Endothelial cell of umbilical vein (primary cell): Measurements from ENCODE around the gene COTL1. TPM values are rescaled to one million over a fixed set of nuclear protein-coding genes. Genes with fewer than 3 reads are reported as not detected.
A peak's percentile ranks its signal among the peaks of the same experiment; 100 is the strongest.

Source experiments
- BruUV-seq: library from RNA; stranded (reverse); fragments of 400-500 nt; replicated peaks from 2 replicates; lab custom pipeline; 2021; lab: Mats Ljungman, UMichigan
- CTCF ChIA-PET: fragments of 300-600, 350-600 bp; sonication (Branson Sonifier 250); formaldehyde crosslinking; loops from one replicate; lab custom pipeline; 2021; ENCODE audit warnings: antibody characterized with exemption, inconsistent platforms; lab: Charles Lee
- POLR2A ChIA-PET: fragments of 300-600, 350-600 bp; sonication (Branson Sonifier 250); formaldehyde crosslinking; loops from one replicate; lab custom pipeline; 2021; ENCODE audit warnings: antibody characterized with exemption, inconsistent platforms; lab: Charles Lee
- DNase-seq: peaks from one replicate; pipeline ENCODE4 v3.0.0-alpha.2; 2011; ENCODE audit warnings: low read depth, low spot score
- FAIRE-seq: peaks from 2 replicates; lab custom pipeline; 2011; peaks lifted over from hg19 to GRCh38; lab: Jason Lieb, UNC
- H2AFZ ChIP-seq: 2 replicates; pipeline ENCODE4 v1.6.0; 2012; ENCODE audit warnings: low read depth, low read length, control low read depth, inconsistent platforms
- H3K27ac ChIP-seq: 2 replicates; pipeline ENCODE4 v1.5.1; 2011; ENCODE audit warnings: low read depth, mild to moderate bottlenecking, control low read depth, low read length, moderate library complexity; ENCODE audit not compliant: insufficient read depth
- H3K27me3 ChIP-seq, 2 experiments: 2 replicates each; pipeline versions ENCODE4 v1.6.0 to v1.6.1; 2011; ENCODE audit warnings: low read length in 2 of 2, mixed read lengths in 1 of 2; ENCODE audit not compliant: control insufficient read depth in 2 of 2, insufficient read depth in 2 of 2
- H3K36me3 ChIP-seq, 2 experiments: 2 replicates in 1 of 2; 3 replicates in 1 of 2; pipeline ENCODE4 v1.5.1; 2011; ENCODE audit warnings: low read length in 2 of 2, mild to moderate bottlenecking in 1 of 2, moderate library complexity in 1 of 2; ENCODE audit not compliant: control insufficient read depth in 2 of 2, insufficient read depth in 2 of 2; ENCODE audit errors: extremely low read depth in 1 of 2
- H3K4me1 ChIP-seq: 3 replicates; pipeline ENCODE4 v1.5.1; 2011; ENCODE audit warnings: mild to moderate bottlenecking, low read length; ENCODE audit not compliant: control insufficient read depth, insufficient read depth; ENCODE audit errors: extremely low read depth
- H3K4me2 ChIP-seq: 2 replicates; pipeline ENCODE4 v1.6.1; 2011; ENCODE audit warnings: low read length, control low read depth, mixed read lengths; ENCODE audit not compliant: insufficient read depth
- H3K4me3 ChIP-seq, 3 experiments: fragments of 200-600 bp in 1 of 3; sonication (generic), shearing (Covaris generic) in 1 of 3; replicated peaks in 1 of 3; 2 replicates each; pipeline ENCODE4 v1.5.1; 2011 to 2016; ENCODE audit warnings: control low read depth in 3 of 3, low read length in 3 of 3, mild to moderate bottlenecking in 2 of 3, inconsistent platforms in 1 of 3, low read depth in 1 of 3, moderate library complexity in 1 of 3; ENCODE audit not compliant: insufficient read depth in 1 of 3
- H3K79me2 ChIP-seq: 2 replicates; pipeline ENCODE4 v1.6.0; 2012; ENCODE audit warnings: low read length, inconsistent platforms; ENCODE audit not compliant: control insufficient read depth, insufficient read depth
- H3K9ac ChIP-seq: replicated peaks from 2 replicates; pipeline ENCODE3; 2011; ENCODE audit warnings: low read length, control low read depth; ENCODE audit not compliant: insufficient read depth; ENCODE audit errors: extremely low read depth
- H3K9me1 ChIP-seq: replicated peaks from 3 replicates; pipeline ENCODE4 v1.6.0; 2011; ENCODE audit warnings: mild to moderate bottlenecking, low read length; ENCODE audit not compliant: control insufficient read depth, insufficient read depth; ENCODE audit errors: extremely low read depth
- H3K9me3 ChIP-seq: replicated peaks from 2 replicates; pipeline ENCODE4 v1.5.1; 2012; ENCODE audit warnings: low read length, inconsistent platforms; ENCODE audit not compliant: control insufficient read depth, insufficient read depth
- H4K20me1 ChIP-seq: replicated peaks from 2 replicates; pipeline ENCODE3; 2011; ENCODE audit warnings: mild to moderate bottlenecking, low read length; ENCODE audit not compliant: control insufficient read depth, insufficient read depth; ENCODE audit errors: extremely low read depth
- FOS ChIP-seq: IDR thresholded peaks from 2 replicates; pipeline ENCODE4 v1.6.1; 2011; ENCODE audit warnings: mild to moderate bottlenecking, low read length, moderate library complexity, borderline replicate concordance; ENCODE audit not compliant: insufficient read depth
- GATA2 ChIP-seq: IDR thresholded peaks from 2 replicates; pipeline ENCODE4 v1.7.0; 2011; ENCODE audit warnings: low read depth, mild to moderate bottlenecking, moderate library complexity, mixed read lengths, low read length; ENCODE audit not compliant: insufficient read length, insufficient read depth
- JUN ChIP-seq: IDR thresholded peaks from 2 replicates; pipeline ENCODE4 v1.6.1; 2011; ENCODE audit warnings: borderline replicate concordance, low read depth; ENCODE audit not compliant: insufficient read length, insufficient read depth
- POLR2AphosphoS5 ChIP-seq: IDR thresholded peaks from 2 replicates; pipeline ENCODE4 v1.6.1; 2012; ENCODE audit warnings: low read depth, mild to moderate bottlenecking, control low read depth, low read length, moderate library complexity; ENCODE audit not compliant: insufficient read depth
- dilution Hi-C: fragments of 300-500 bp; cut with MboI; formaldehyde crosslinking; loops from one replicate; pipeline ENCODE4 v1.15.0; 2019; ENCODE audit warnings: low sequenced_read_pairs; ENCODE audit not compliant: extremely low pct_ligation_motif_present
- intact Hi-C: fragments of 100-400 bp; cut with micrococcal nuclease; formaldehyde crosslinking; loops from one replicate; pipeline ENCODE4 v1.10.0; 2022
- polyA plus RNA-seq, 4 experiments: library from polyadenylated mRNA; depleted of rRNA in 3 of 4; stranded (reverse) in 3 of 4; unstranded in 1 of 4; fragments of >200 nt; gene quantifications; 2 replicates each; pipeline versions ENCODE4 v1.2.1 to v1.2.3, GENCODE V29; 2011 to 2012; ENCODE audit warnings: missing spikeins in 1 of 4
- total RNA-seq: library from RNA; stranded (reverse); gene quantifications from 2 replicates; pipeline ENCODE4 v1.2.3, GENCODE V29; 2021

Gene COTL1
- total and polyA plus RNA-seq, 2 donors (not counting 3 experiments of a cell fraction or from before 2014, with no cell fraction given): 90.0 to 200 TPM

- peak; percentile 99 for FAIRE-seq
- Histone ChIP-seq H3K4me3 (peak overlapping the region in 1 of 3 experiments; percentile 30), H2AFZ (peak overlapping the region; percentile 47), H3K27me3 (no peaks in the 10 kb centered on the region), H4K20me1 (no peaks in the 10 kb centered on the region), H3K9me3 (no peaks in the 10 kb centered on the region), H3K9ac (no peak overlapping the region), H3K27ac (peak overlapping the region; percentile 57), H3K79me2 (peaks cover 39% of the 10 kb centered on the region), H3K9me1 (no peaks in the 10 kb centered on the region), H3K4me2 (peak overlapping the region; percentile 78), H3K36me3 (no peaks in the 10 kb centered on the region), H3K4me1 (peaks cover 31% of the 10 kb centered on the region)
- dilution Hi-C loops (loop anchor here (25.0 kb wide), 1 partner anchor 107 kb away; the partner anchor contains the start of gene MEAK7), intact Hi-C loops (loop anchor here (1.0 to 2.0 kb wide), 5 partner anchors 16 to 108 kb away; no protein-coding TSS in a partner anchor)
- DNase-seq: peak; percentile 87
- ChIA-PET POLR2A (interaction anchor here (0.6 to 1.6 kb wide), 2 partner anchors 86 to 89 kb away, joined by 4 to 14 read pairs; no protein-coding TSS in a partner anchor), CTCF (interaction anchor here (0.6 to 7.3 kb wide), 9 partner anchors 16 to 617 kb away, joined by 3 to 74 read pairs (median 3); partner anchors contain the start of gene MEAK7)
- TSS peak; percentile 80 for BruUV-seq
- peak; percentile 34 for TF ChIP-seq POLR2AphosphoS5
- no peak for TF ChIP-seq GATA2
- peak; percentile 97 for TF ChIP-seq FOS
- peak; percentile 79 for TF ChIP-seq JUN
Measured at GRCh38 chr16:84618581-84619460, 943 bp upstream of the COTL1 start.
